Activated T-helper 17 cell treated with anti-CD3 and anti-CD28 coated beads, Interleukin-2, amount 50 U/mL, for 72 hours (primary cell): Measurements from ENCODE around the gene RDH16. TPM values are rescaled to one million over a fixed set of nuclear protein-coding genes. Genes with fewer than 3 reads are reported as not detected.

Source experiments
- total RNA-seq, 2 donors: library from RNA; stranded (reverse); gene quantifications; one replicate each; pipeline ENCODE4 v1.2.3, GENCODE V29; 2022

Gene RDH16
- total RNA-seq, 2 donors from 2014 or later: 0.11 to 0.69 TPM

Other genes with a start within 250 kb of the RDH16 start
- 1,000 to 10,000 TPM in 1 of 2 donors, 100 to 1,000 TPM in 1; 869 to 1,019 TPM for gene NACA, start 232.3 kb downstream of the RDH16 start, total RNA-seq
- gene PRIM1, start 205.3 kb downstream of the RDH16 start, total RNA-seq: 10 to 100 TPM; 58.0 to 62.9 TPM
- gene HSD17B6, start 194.3 kb downstream of the RDH16 start, total RNA-seq: 1 to 10 TPM; 2.8 to 4.8 TPM
- not detected for gene SDR9C7, start 23.2 kb downstream of the RDH16 start, total RNA-seq
- gene ZBTB39, start 48.9 kb upstream of the RDH16 start, total RNA-seq: 1 to 10 TPM; 4.2 to 4.7 TPM
- 1 to 10 TPM in 1 of 2 donors, not detected in 1; 1.5 TPM for gene TAC3, start 58.9 kb upstream of the RDH16 start, total RNA-seq
- gene MYO1A, start 92.5 kb upstream of the RDH16 start, total RNA-seq: 1 to 10 TPM; 2.1 to 5.1 TPM
- gene NEMP1, start 121.2 kb upstream of the RDH16 start, total RNA-seq: 100 to 1,000 TPM in 1 of 2 donors, 10 to 100 TPM in 1; 62.3 to 117 TPM
- gene NAB2, start 131.5 kb upstream of the RDH16 start, total RNA-seq: 10 to 100 TPM; 20.6 to 61.4 TPM
- 100 to 1,000 TPM; 177 to 332 TPM for gene STAT6, start 153.8 kb upstream of the RDH16 start, total RNA-seq
- gene LRP1, start 170.9 kb upstream of the RDH16 start, total RNA-seq: 10 to 100 TPM in 1 of 2 donors, 1 to 10 TPM in 1; 2.4 to 20.2 TPM
- not detected for gene LRP1-AS, start 190.0 kb upstream of the RDH16 start, total RNA-seq